K562 (cell line): ENCODE results near the gene CFAP73. TPM values are rescaled to one million over a fixed set of nuclear protein-coding genes. Genes with fewer than 3 reads are reported as not detected.

Source experiments
- BCOR ChIP-seq: fragments of 450-650 bp; IDR thresholded peaks from 2 replicates; pipeline ENCODE4 v1.6.1; 2016
- CREM ChIP-seq: IDR thresholded peaks from 2 replicates; pipeline ENCODE4 v1.6.1; 2014; ENCODE audit warnings: antibody characterized with exemption, low read depth
- CXXC5 ChIP-seq: fragments of 250-450 bp; sonication (Bioruptor Pico); IDR thresholded peaks from 2 replicates; pipeline ENCODE4 v1.8.0; 2022; ENCODE audit warnings: inconsistent platforms, mild to moderate bottlenecking, moderate library complexity
- PRPF4 ChIP-seq: fragments of 200-400 bp; formaldehyde crosslinking; IDR thresholded peaks from one replicate; pipeline ENCODE4 v1.6.1; 2017; ENCODE audit warnings: low read length, low read depth, mild to moderate bottlenecking; ENCODE audit not compliant: insufficient read depth, poor library complexity, severe bottlenecking
- RB1 ChIP-seq: fragments of 450-650 bp; IDR thresholded peaks from 2 replicates; pipeline ENCODE4 v1.6.1; 2017; ENCODE audit warnings: low read depth, mild to moderate bottlenecking
- SIX5 ChIP-seq, 2 experiments: IDR thresholded peaks; 2 replicates each; pipeline ENCODE4 v1.6.1; 2011; ENCODE audit warnings: low read length in 2 of 2, borderline replicate concordance in 1 of 2, low read depth in 1 of 2, mild to moderate bottlenecking in 1 of 2, moderate library complexity in 1 of 2; ENCODE audit not compliant: insufficient read depth in 1 of 2
- SMC3 ChIP-seq: conservative IDR thresholded peaks from 2 replicates; pipeline ENCODE4 v1.6.1; 2011; ENCODE audit warnings: low read depth, low read length, improper control_type of control experiment; ENCODE audit not compliant: insufficient read depth
- THRAP3 ChIP-seq: fragments of 450-650 bp; IDR thresholded peaks from 2 replicates; pipeline ENCODE4 v1.6.1; 2016; ENCODE audit warnings: mild to moderate bottlenecking, inconsistent platforms, borderline replicate concordance
- ZNF121 ChIP-seq: sonication (generic); formaldehyde crosslinking; conservative IDR thresholded peaks from 2 replicates; pipeline ENCODE4 v1.8.0; 2022; ENCODE audit warnings: missing genetic modification reagents
- ZNF311 ChIP-seq: fragments of 250-450 bp; sonication (Bioruptor Pico); IDR thresholded peaks from 2 replicates; pipeline ENCODE4 v1.4.0; 2020; ENCODE audit warnings: mild to moderate bottlenecking, moderate library complexity
- ZNF444 ChIP-seq: fragments of 250-450 bp; sonication (Bioruptor Pico); IDR thresholded peaks from 2 replicates; pipeline ENCODE4 v1.4.0; 2020; ENCODE audit warnings: mild to moderate bottlenecking, moderate library complexity
- polyA plus RNA-seq, 8 experiments: library from polyadenylated mRNA; depleted of rRNA in 4 of 8; stranded (reverse) in 5 of 8; unstranded in 3 of 8; fragments of >200 nt; fragmentation: Nextera tagmentation in 2 of 8; fragmentation: Illumina TruSeq in 1 of 8; extraction: Ambion mirVana in 2 of 8; extraction: Trizol in 1 of 8; gene quantifications; 2 replicates each; pipeline versions ENCODE4 v1.2.1 to v1.2.3, GENCODE V29; 2011 to 2014; ENCODE audit warnings: inconsistent platforms in 1 of 8, missing spikeins in 1 of 8
- total RNA-seq, 7 experiments: library from RNA; depleted of rRNA in 6 of 7; stranded (reverse); fragments of >200 nt in 6 of 7; fragmentation: Illumina TruSeq in 2 of 7; extraction: Trizol in 2 of 7; gene quantifications; 2 replicates each; pipeline versions ENCODE4 v1.2.1 to v1.2.3, GENCODE V29; 2011 to 2021; ENCODE audit warnings: low replicate concordance in 1 of 7
- TF ChIP-seq, protein P1 (sequence below): sonication (generic); formaldehyde crosslinking; IDR thresholded peaks from 2 replicates; pipeline ENCODE4 v1.8.0; 2023; ENCODE audit warnings: mild to moderate bottlenecking, missing genetic modification reagents
- TF ChIP-seq, protein P2 (sequence below): IDR thresholded peaks from 2 replicates; pipeline ENCODE4 v1.6.1; 2011; ENCODE audit not compliant: insufficient read length; ENCODE audit errors: extremely low read depth

The CFAP73 gene
- total and polyA plus RNA-seq, 9 of the 15 experiments (the other 6 are each of a cell fraction or from before 2014, with no cell fraction given) = not detected

DNA sequence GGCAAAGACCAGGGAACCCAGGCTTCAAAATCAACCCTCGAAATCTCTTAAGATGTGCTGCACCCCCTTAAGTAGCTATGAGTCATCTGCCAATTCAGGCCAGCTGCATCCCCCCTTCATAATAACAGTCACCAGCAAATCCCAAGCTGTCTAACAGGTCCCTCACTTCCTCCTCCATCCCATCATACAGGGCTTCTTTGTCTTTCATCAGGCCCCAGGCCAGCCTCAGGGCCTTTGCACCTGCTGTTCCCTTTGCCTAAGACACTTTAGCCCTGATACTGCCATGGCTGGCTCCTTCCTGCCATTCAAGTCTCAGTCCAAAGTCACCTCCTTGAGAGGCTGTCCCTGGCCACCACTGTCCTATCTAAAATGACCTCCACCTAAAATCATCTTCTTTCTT lies 18.0 kb upstream of the CFAP73 start (continued):
- TF ChIP-seq BCOR (0 out of 2 replicates have a peak, but pooled peaks have one; percentile 39), ZNF121 (CRISPR knock-in tag) (no peak), SIX5 (IDR thresholded peaks at IDR 0.05; ENCODE audit: borderline replicate concordance in 1 of 2, insufficient read depth in 1 of 2, low read depth in 1 of 2, low read length in 2 of 2) (no peak), SMC3 (no peak), ZNF311 (CRISPR knock-in tag) (no peak), RB1 (no peak), CREM (no peak), PRPF4 (no peak), ZNF444 (no peak), THRAP3 (no peak), CXXC5 (CRISPR knock-in tag) (no peak)
- TF ChIP-seq, protein P1, sequence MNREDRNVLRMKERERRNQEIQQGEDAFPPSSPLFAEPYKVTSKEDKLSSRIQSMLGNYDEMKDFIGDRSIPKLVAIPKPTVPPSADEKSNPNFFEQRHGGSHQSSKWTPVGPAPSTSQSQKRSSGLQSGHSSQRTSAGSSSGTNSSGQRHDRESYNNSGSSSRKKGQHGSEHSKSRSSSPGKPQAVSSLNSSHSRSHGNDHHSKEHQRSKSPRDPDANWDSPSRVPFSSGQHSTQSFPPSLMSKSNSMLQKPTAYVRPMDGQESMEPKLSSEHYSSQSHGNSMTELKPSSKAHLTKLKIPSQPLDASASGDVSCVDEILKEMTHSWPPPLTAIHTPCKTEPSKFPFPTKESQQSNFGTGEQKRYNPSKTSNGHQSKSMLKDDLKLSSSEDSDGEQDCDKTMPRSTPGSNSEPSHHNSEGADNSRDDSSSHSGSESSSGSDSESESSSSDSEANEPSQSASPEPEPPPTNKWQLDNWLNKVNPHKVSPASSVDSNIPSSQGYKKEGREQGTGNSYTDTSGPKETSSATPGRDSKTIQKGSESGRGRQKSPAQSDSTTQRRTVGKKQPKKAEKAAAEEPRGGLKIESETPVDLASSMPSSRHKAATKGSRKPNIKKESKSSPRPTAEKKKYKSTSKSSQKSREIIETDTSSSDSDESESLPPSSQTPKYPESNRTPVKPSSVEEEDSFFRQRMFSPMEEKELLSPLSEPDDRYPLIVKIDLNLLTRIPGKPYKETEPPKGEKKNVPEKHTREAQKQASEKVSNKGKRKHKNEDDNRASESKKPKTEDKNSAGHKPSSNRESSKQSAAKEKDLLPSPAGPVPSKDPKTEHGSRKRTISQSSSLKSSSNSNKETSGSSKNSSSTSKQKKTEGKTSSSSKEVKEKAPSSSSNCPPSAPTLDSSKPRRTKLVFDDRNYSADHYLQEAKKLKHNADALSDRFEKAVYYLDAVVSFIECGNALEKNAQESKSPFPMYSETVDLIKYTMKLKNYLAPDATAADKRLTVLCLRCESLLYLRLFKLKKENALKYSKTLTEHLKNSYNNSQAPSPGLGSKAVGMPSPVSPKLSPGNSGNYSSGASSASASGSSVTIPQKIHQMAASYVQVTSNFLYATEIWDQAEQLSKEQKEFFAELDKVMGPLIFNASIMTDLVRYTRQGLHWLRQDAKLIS (CRISPR knock-in tag) = no peak
- TF ChIP-seq, protein P2, sequence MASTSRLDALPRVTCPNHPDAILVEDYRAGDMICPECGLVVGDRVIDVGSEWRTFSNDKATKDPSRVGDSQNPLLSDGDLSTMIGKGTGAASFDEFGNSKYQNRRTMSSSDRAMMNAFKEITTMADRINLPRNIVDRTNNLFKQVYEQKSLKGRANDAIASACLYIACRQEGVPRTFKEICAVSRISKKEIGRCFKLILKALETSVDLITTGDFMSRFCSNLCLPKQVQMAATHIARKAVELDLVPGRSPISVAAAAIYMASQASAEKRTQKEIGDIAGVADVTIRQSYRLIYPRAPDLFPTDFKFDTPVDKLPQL = no peak
- TF ChIP-seq, all 486 proteins: peak for 6
